ENCODE results near the gene MS4A1. TPM values are rescaled to one million over a fixed set of nuclear protein-coding genes. Genes with fewer than 3 reads are reported as not detected.

The MS4A1 gene
- total and polyA plus RNA-seq, 2 of the 8 experiments (the other 6 are each of a cell fraction or from before 2014, with no cell fraction given): not detected

- Histone ChIP-seq H2BK120ac (replicated peaks; ENCODE audit: low read depth, low read length) (no peak overlapping the region), H3K14ac (ENCODE audit: insufficient read length) (no peak overlapping the region), H3K4me1 (replicated peaks in 1 of 4; ENCODE audit: control insufficient read depth in 3 of 4, insufficient read depth in 4 of 4, low read length in 3 of 4) (no peaks in the 10 kb centered on the region), H3K9ac (replicated peaks in 1 of 4; ENCODE audit: extremely low read depth in 1 of 4, low read depth in 3 of 4, low read length in 3 of 4) (no peak overlapping the region), H3K27me3 (replicated peaks in 1 of 4; ENCODE audit: control insufficient read depth in 3 of 4, extremely low read depth in 1 of 4, insufficient read depth in 3 of 4, low read length in 3 of 4) (no peaks in the 10 kb centered on the region), H3K4me3 (ENCODE audit: extremely low read depth in 1 of 4, insufficient read depth in 2 of 4, low read depth in 3 of 4, low read length in 4 of 4) (no peak overlapping the region), H3K4me2 (ENCODE audit: insufficient read depth in 1 of 2, low read depth in 2 of 2, low read length in 2 of 2) (no peak overlapping the region), H3K18ac (ENCODE audit: extremely low read depth, low read length) (no peak overlapping the region), H3K4ac (replicated peaks; ENCODE audit: insufficient read length, low read depth, low read length) (no peak overlapping the region), H2BK20ac (ENCODE audit: low read length) (no peak overlapping the region), H2BK5ac (ENCODE audit: low read depth, low read length) (no peak overlapping the region), H2BK15ac (ENCODE audit: low read length) (no peak overlapping the region), H3K9me3 (ENCODE audit: insufficient read depth in 2 of 2, low read depth in 1 of 2, low read length in 1 of 2) (no peaks in the 10 kb centered on the region), H4K8ac (ENCODE audit: extremely low read depth, insufficient read depth, low read length) (no peak overlapping the region), H3K79me2 (ENCODE audit: control insufficient read depth in 1 of 2, insufficient read depth in 2 of 2, low read length in 2 of 2) (no peaks in the 10 kb centered on the region), H2AFZ (ENCODE audit: low read length) (no peak overlapping the region), H4K20me1 (replicated peaks in 1 of 2; ENCODE audit: control insufficient read depth in 1 of 2, insufficient read depth in 2 of 2, low read length in 2 of 2) (no peaks in the 10 kb centered on the region), H3K79me1 (ENCODE audit: low read depth, low read length) (no peaks in the 10 kb centered on the region), H3K27ac (ENCODE audit: low read depth, low read length) (no peak overlapping the region), H2BK12ac (ENCODE audit: low read depth, low read length) (no peak overlapping the region), H2AK5ac (ENCODE audit: low read depth, low read length) (no peak overlapping the region), H3K56ac (replicated peaks; ENCODE audit: insufficient read length, low read depth, low read length) (no peak overlapping the region), H3K23me2 (ENCODE audit: low read depth, low read length) (no peaks in the 10 kb centered on the region), H4K91ac (replicated peaks; ENCODE audit: insufficient read length, low read length) (no peak overlapping the region), H4K5ac (ENCODE audit: insufficient read length, low read depth, low read length) (no peak overlapping the region), H3K23ac (ENCODE audit: insufficient read length) (no peak overlapping the region), H3K36me3 (ENCODE audit: control insufficient read depth in 2 of 4, insufficient read depth in 4 of 4, low read length in 3 of 4) (no peaks in the 10 kb centered on the region)
- 93% methylated on average over 2 of the region's 2 CpGs; no CpG with 5 or more reads in 1 of the 2 experiments for WGBS, 2 experiments (ENCODE audit: extremely low coverage in 1 of 2, insufficient coverage in 1 of 2, insufficient read length in 1 of 2, insufficient replicate concordance in 2 of 2, low coverage in 1 of 2, low lambda C conversion rate in 2 of 2, missing lambda C conversion rate in 1 of 2)
- FAIRE-seq (no peak), DNase-seq (ENCODE audit: low read depth in 1 of 2, low spot score in 2 of 2) (no peak)
- no peak for TF ChIP-seq BRCA1 (IDR thresholded peaks at IDR 0.05; ENCODE audit: low read depth, low read length)
- no peak for TF ChIP-seq EP300 (IDR thresholded peaks at IDR 0.05; ENCODE audit: borderline replicate concordance in 1 of 2, low read depth in 2 of 2, low read length in 2 of 2)
- TF ChIP-seq PHF8 (conservative IDR thresholded peaks at IDR 0.05; ENCODE audit: low read depth, low read length): no peak
- no peak for TF ChIP-seq EGR1 (IDR thresholded peaks at IDR 0.05; ENCODE audit: borderline replicate concordance, low read depth, low read length)
- no peak for TF ChIP-seq SRF (IDR thresholded peaks at IDR 0.05; ENCODE audit: low read depth, low read length)
- no peak for TF ChIP-seq ZNF274 (IDR thresholded peaks at IDR 0.05; ENCODE audit: borderline replicate concordance, extremely low read depth, low read length)
- no peak for TF ChIP-seq JUND (IDR thresholded peaks at IDR 0.05; ENCODE audit: low read length)
- no peak for TF ChIP-seq TAF7 (optimal IDR thresholded peaks at IDR 0.05; ENCODE audit: borderline replicate concordance, low read depth, low read length)
- CTCF ChIA-PET (ENCODE audit: partially characterized antibody): interaction anchor here (0.8 to 1.0 kb wide), 2 partner anchors 126 to 204 kb away, joined by 3 read pairs; no protein-coding TSS in a partner anchor
- POLR2A ChIA-PET (ENCODE audit: partially characterized antibody): no interaction called here
Measured at GRCh38 chr11:60468829-60469228, 13.2 kb downstream of the MS4A1 start.

All from H1 (cell line).